OCI-M1 (cell line): Measurements from ENCODE around the gene S1PR2.
"Not testable (repeated sequence)": the region's sequence is repeated elsewhere in the genome, so short reads cannot be mapped to it uniquely, and the experiment has no call there.

ENCODE experiments used
- DNase-seq: peaks from one replicate; lab custom pipeline; 2025; lab: John Stamatoyannopoulos, UW

S1PR2 gene

DNA sequence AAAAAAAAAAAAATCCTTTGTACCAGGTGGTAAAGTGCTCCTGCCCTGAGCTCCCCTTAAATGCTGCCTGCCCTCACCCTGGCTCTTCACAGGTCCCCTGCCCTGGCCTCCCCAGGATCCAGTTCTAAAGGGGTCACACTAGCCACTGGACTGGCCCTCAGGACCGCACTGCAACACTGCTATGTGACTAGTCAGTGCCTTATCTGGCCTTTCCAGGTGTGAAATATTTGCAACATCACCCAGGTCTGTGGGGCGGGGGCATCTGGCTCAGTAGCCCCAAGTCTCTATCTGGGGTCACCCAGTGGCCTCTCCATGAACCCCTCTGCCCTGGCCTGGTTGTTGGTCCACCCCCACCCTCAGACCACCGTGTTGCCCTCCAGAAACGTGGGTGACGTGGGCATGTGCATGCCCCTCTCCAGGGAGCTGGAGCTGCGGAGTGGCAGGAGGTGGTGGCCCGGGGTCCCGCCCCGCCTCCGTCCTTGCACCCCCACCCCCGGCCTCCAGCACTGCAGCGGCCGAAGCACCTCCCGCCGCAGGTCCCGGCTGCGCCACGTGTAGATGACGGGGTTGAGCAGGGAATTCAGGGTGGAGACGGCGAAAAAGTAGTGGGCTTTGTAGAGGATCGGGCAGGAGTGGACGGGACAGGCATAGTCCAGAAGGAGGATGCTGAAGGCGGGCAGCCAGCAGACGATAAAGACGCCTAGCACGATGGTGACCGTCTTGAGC, 7.5 kb downstream of the S1PR2 start:
- DNase-seq = no peak

GRCh38 chr19:10222201-10222890, 8.8 kb downstream of the S1PR2 start:
- peak; percentile 55 for DNase-seq

DNA sequence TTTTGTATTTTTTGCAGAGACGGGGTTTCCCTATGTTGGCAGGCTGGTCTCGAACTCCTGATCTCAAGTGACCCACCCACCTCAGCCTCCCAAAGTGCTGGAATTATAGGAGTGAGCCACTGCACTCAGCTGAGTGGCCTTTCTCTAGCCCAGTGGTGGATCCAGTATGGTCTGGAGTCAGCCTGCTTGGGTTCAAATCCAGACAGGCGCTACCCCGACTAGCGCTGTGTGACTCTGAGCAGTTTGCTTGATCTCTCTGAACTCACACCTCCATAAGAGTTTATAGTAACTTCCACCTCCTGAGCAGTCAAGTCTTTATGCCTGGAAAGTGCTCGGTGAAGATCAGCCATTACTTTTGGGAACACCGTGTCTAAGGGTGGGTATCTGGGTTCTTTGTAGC, 10.4 kb downstream of the S1PR2 start:
- DNase-seq = no peak

- peak; percentile 90 for DNase-seq
Measured at GRCh38 chr19:10219678-10220077, 11.5 kb downstream of the S1PR2 start.

- no peak for DNase-seq
Measured at GRCh38 chr19:10217085-10217484, 14.0 kb downstream of the S1PR2 start.

DNA sequence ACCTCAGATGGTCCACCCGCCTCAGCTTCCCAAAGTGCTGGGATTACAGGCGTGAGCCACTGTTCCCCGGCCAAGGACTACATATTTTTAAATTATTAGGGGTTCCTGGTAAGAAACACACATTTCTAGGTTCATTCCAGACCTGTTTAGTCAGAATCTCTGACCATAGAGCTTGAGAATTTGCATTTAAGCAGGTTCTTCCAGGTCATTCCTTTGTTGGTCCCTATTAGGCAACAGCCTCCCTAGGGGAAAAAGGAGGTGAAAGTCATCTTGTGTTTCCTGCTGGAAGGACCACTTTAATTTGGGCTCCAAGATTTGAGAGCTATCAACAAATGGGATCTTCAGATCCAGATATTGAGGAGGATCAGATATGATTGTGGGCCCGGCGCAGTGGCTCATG, 16.3 kb downstream of the S1PR2 start:
- DNase-seq = no peak

GRCh38 chr19:10211691-10212090, 19.4 kb downstream of the S1PR2 start:
- no peak for DNase-seq

DNA sequence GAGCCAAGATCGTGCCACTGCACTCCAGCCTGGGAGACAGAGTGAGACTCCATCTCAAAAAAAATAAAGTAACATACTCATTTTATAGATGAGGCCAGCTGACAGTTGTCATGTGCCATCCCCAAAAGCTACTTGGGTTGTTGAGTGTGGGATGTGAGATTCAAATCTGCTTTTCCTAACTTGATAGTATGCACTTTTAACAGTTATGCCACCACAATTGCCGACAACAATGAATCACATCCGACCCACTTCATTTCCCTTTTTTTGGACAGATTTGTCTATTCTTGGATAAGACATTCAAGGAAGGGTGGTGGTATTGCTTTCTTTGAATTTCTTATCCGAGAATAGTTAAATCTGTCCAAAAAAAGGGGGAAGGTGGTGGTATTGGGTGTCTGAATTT, 20.1 kb downstream of the S1PR2 start:
- peak; percentile 83 for DNase-seq

DNA sequence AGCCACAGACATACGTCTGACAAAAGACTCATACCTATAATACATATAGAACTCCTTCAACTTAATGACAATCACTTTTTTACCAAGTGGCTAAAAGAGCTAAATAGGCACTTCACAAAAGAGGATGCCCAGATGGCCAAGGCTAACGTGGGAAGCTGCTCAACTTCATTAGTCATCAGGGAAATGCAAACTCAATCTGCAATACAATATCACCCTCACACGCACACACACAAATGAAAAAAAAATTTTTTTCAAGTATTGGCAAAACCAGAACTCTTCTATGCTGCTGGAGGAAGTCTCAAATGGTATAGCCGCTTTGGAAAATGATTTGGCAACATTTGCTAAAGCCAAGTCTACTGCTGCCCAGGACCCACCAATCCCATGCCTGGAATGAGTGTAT, 21.8 kb downstream of the S1PR2 start:
- DNase-seq = no peak

DNA sequence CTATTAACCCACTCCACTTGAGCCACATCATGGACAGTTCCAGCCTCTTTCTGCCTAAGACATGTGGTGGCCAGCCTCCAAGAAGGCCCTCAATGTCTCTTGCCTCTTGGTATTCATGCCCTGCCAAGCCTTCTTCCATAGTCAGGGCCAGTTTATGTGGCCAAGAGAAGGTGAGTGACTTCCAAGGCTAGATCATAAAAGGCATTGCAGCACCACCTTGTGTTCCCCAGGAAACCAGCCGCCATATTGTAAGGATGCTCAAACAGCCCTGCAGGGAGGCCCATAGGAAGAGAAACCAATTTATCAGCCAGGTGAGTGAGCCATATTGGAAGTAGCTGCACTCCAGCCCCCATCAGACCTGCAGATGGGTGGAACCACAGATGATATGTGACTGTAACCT, 24.1 kb downstream of the S1PR2 start:
- DNase-seq = no peak

DNA sequence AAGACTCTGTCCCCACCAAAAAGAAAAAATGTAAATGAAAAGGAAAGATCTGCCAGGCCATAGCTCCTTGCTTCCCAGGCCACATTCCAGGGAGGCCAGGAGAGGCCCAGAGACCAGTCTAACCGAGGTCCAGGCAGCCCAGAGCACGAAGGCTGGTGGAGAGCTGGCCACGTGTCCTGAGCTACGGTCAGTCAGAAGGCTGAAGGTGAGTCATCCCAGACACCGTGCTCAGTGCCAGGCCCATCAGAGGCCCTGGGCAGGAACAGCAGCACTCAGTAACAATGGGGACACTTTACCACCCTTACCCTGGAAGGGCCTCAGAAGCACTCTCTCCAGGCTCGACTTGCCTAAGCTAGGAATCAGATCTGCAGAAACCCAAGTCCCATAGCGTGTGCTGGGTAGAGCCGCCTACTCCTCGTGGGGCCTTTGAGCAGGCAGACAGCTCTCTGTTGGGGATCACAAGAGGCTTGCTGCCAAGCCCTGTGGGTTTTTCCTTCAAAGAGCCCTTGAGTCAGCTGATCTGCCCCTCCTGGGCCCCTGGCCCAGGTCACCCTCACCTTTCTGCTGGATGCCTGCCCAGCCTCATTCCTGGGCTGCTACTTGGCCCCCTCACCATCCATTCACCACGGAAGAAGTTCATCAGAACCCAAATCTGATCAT, 24.8 kb downstream of the S1PR2 start:
- no peak for DNase-seq

GRCh38 chr19:10205636-10206035, 25.5 kb downstream of the S1PR2 start:
- no peak for DNase-seq

- DNase-seq = no peak
Measured at GRCh38 chr19:10203686-10204085, 27.4 kb downstream of the S1PR2 start.

- no peak for DNase-seq
Measured at GRCh38 chr19:10201176-10201575, 30.0 kb downstream of the S1PR2 start.

- not testable (repeated sequence) for DNase-seq
Measured at GRCh38 chr19:10200101-10200500, 31.0 kb downstream of the S1PR2 start.

GRCh38 chr19:10198889-10199644, 32.1 kb downstream of the S1PR2 start:
- DNase-seq = peak; percentile 88

DNA sequence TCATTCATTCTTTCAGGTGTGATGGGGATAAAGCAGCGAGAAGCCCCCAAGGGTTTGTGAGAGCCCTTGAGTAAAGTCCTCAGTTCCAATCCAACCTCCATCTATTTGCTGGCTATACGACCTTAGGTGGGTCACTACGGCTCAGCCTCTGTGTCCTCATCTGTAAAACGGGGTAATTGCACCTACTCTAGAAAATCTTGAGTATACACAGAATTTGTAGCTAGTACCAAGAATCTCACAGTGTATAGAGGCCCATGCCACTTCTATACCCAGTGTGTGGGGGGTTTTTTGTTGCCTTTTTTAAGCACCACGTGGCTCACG, 36.0 kb downstream of the S1PR2 start:
- DNase-seq = no peak

GRCh38 chr19:10194500-10195198, 36.5 kb downstream of the S1PR2 start, which contains the start of gene DNMT1:
Gene DNMT1 (minus strand): TSS chr19:10194953. CDS start chr19:10194899, 54 bp downstream.
- peak; percentile 100 for DNase-seq

DNA sequence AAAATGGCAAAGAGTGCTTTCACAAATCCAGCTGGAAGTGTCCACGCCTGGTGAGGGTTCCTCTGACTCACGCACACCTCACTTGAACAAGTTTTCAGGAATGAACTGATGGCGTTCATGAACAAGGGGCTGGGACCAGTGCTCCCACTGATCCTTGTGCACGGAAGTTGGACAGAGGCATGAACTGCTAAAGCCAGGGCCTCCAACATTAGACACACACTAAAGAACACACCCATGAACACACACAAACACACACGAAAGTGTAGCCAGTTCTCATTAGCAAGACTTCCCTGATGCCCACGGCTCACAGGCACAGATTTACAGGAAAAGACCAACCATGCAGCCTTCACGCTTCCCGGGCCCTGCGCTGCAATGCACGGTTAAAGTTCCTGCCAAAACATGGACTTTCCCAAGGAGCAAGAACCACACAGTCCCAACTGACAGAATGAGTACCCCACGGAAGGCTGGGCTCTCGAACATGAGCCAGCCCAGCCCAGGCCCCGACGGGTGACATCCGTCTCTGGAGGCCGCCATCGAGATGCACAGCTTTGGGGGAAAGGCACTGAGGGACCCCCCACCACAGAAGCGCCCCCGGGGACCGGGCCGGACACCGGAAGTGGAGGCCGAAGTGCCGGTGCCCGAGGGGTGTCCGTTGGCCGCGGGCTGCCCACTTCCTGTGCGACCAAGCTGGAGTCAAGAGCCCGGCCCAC, 37.2 kb downstream of the S1PR2 start:
- DNase-seq = no peak

DNA sequence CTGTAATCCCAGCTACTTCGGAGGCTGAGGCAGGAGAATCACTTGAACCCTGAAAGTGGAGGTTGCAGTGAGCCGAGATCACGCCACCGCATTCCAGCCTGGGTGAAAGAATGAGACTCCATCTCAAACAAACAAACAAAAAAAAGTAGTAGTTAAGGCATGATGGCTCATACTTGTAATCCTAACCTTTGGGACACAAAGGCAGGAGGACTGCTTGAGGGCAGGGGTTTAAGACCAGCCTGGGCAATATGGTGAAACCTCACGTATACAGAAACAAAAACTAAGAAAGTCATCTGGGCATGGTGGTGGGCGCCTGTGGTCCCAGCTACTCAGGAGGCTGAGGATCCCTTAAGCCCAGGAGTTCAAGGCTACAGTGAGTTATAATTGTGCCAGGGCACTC, 38.2 kb downstream of the S1PR2 start:
- no peak for DNase-seq

DNA sequence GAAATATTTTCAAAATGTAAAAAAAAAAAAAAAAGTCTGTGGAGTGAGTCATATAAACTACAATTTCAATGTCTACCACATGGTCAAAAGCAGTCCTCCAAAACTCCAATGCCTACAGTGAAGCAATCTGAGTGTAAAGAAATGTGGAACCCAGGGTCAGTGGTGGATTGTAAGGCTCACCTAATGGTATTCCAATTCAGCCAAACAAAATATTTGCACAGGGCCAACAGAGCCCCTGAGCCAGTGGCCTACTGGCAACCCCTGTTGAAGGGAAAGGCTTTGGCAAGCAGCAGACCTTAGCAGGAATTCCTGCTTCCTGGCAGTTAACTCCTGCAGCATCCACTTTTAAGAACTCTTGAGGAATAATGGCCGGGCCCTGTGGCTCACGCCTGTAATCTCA, 39.8 kb downstream of the S1PR2 start:
- no peak for DNase-seq
